Subcutaneous abdominal adipose tissue (tissue), 5 donors: Measurements from ENCODE around the gene CD302.

Source experiments
- H3K27ac ChIP-seq: one replicate; pipeline ENCODE4 v1.7.0; 2013; ENCODE audit warnings: low read depth, mild to moderate bottlenecking, inconsistent platforms, low read length, moderate library complexity
- H3K27me3 ChIP-seq, 5 donors: one replicate each; pipeline ENCODE4 v1.7.0; 2013; ENCODE audit warnings: low read length in 5 of 5, inconsistent platforms in 1 of 5; ENCODE audit not compliant: control insufficient read depth in 5 of 5, insufficient read depth in 4 of 5
- H3K36me3 ChIP-seq, 5 donors: one replicate each; pipeline ENCODE4 v1.7.0; 2013; ENCODE audit warnings: low read length in 5 of 5; ENCODE audit not compliant: control insufficient read depth in 5 of 5, insufficient read depth in 5 of 5
- H3K4me1 ChIP-seq, 5 donors: one replicate each; pipeline ENCODE4 v1.7.0; 2013; ENCODE audit warnings: low read length in 5 of 5, mild to moderate bottlenecking in 3 of 5, moderate library complexity in 1 of 5; ENCODE audit not compliant: control insufficient read depth in 5 of 5, insufficient read depth in 5 of 5
- H3K4me3 ChIP-seq, 5 donors: one replicate each; pipeline ENCODE4 v1.7.0; 2013; ENCODE audit warnings: low read length in 5 of 5, low read depth in 1 of 5
- H3K9ac ChIP-seq, 5 donors: one replicate each; pipeline ENCODE4 v1.7.0; 2013; ENCODE audit warnings: low read length in 5 of 5, mild to moderate bottlenecking in 4 of 5, moderate library complexity in 3 of 5
- H3K9me3 ChIP-seq, 5 donors: one replicate each; pipeline ENCODE4 v1.7.0; 2013; ENCODE audit warnings: low read length in 5 of 5; ENCODE audit not compliant: control insufficient read depth in 5 of 5
- donor health status: healthy.
- donor health status: healthy.
- donor health status: healthy.
- donor health status: healthy.
- donor health status: healthy.

CD302 gene

GRCh38 chr2:159720676-159721075 is 77.3 kb downstream of the CD302 start:
- Histone ChIP-seq H3K4me1 (peaks cover 0 to 40% (median 36%) of the 10 kb centered on the region in 5 donors), H3K27me3 (no peaks in the 10 kb centered on the region), H3K9me3 (peaks cover 0 to 3% (median 0%) of the 10 kb centered on the region in 5 donors), H3K4me3 (no peak overlapping the region), H3K9ac (no peak overlapping the region), H3K27ac (no peak overlapping the region), H3K36me3 (peaks cover 5 to 27% (median 21%) of the 10 kb centered on the region in 5 donors)
